NCI-H146 treated with DMSO at 0.1 percent for 48 hours (cell line): Measurements from ENCODE around the gene ERMARD.
"Not testable (repeated sequence)": the region's sequence is repeated elsewhere in the genome, so short reads cannot be mapped to it uniquely, and the experiment has no call there.

Source experiments
- DNase-seq: peaks from one replicate; lab custom pipeline; 2025; ENCODE audit not compliant: unreplicated experiment; lab: John Stamatoyannopoulos, UW

Gene ERMARD

DNA sequence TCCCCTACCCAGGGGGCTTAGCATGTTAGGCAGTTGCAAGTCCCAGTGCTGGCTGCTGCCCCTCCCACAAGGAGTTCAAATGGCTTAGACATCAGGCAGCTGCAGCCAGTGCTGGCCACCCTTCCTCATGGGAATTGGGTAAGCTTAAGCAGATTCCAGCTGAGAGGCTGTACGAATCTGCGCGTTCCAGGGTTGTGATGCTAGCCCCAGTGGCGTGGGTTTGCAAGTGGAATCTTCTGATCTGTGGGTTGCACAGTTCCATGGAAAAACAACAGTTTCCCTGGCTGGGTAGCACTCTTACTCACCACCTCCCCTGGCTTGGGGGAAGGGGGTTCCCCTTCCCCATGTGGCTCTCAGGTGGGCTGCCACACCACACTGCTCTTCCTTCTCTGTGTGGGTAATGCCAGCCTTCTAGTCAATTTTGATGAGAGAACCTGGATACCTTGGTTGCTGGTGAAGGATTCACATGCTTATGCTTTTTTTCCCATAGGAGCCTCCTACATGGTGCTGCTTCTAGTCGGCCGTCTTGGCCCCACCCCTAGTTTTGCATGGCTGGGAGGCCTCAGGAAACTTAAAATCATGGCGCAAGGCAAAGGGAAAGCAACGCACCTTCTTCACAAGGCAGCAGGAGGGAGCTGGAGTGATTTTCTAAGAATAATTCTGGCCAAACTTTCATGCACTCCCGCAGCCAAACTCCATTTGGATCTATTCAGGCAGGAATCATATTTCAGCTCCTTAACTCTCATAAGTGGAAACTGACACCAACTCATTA, 13.0 kb upstream of the ERMARD start:
- DNase-seq: no peak

DNA sequence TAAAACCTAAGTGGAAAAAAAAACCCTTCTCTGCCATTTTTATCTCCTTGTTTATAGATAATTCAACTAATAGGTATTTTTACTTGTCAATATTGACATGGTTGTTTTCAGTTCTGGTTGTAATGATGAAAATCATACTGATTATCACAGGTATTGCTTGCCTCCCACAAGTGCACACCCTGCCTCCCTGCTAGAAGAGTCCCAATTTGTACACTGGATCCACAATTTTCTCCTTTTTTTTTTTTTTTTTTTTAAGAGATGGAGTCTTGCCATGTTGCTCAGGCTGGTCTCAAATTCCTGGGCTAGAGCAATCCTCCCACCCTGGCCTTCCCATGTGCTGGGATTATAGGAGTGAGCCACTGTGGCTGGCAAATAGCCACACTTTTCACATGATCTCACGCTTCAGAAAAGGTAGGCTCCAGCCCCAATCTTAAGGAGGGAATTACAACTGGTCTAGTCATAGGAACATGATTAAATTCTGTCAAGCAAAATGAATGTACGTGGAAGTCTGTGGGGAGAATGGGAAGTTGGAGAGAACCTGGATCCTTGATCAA, 12.4 kb upstream of the ERMARD start:
- DNase-seq: no peak

DNA sequence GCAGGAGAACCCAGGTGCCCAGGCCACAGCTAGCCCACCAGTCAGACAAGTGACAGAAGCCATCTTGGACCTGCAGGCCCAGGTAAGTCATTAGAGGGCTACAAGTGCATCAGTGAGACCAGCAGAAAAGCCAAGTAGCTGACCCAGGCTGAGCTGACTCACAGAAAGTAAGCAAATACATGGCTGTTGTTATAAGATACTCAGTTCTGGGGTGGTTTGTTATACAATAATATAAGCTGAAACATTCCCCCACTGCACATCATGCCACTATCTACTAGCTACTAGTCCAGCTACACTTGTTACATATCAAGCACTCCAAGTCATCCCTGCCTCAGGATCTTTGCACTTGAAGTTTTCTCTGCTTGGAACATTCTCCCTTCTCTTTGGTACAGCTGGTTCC, 10.1 kb upstream of the ERMARD start:
- DNase-seq: no peak

DNA sequence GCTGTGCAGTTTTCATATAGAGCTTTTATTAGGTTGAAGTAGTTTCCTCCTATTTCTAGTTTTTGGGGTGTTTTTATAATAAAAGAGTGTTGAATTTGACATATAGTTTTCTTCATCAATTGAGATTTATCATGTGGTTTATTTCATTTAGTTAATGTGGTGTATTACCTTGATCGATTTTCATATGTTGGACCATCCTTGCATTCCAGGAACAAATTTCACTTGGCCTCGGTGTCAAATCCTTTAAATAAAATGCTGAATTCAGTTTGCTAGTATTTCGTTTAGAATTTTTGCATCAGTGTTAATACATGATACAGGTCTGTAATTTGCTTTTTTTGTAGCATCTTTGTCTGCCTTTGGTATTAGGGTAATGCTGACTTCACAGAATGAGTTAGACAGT, 6.0 kb upstream of the ERMARD start:
- DNase-seq: no peak

DNA sequence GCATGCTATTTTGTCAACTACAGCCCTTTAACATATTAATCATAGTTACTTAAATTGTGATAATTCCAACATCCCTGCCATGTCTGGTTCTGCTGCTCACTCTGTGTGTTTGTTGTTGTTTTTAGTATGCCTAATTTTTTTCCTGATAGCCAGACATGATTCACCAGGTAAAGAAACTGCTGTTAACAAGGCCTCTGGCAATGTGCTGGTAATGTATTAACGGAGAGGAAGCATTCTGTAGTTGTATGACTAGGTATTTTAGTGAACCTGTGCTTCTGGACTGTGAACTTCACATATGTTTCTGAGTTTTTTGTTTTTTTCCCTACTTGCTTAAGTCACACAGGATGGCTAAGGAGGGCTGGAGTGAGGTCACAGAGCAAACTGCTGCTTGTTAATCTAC, 4.9 kb upstream of the ERMARD start:
- DNase-seq: no peak

DNA sequence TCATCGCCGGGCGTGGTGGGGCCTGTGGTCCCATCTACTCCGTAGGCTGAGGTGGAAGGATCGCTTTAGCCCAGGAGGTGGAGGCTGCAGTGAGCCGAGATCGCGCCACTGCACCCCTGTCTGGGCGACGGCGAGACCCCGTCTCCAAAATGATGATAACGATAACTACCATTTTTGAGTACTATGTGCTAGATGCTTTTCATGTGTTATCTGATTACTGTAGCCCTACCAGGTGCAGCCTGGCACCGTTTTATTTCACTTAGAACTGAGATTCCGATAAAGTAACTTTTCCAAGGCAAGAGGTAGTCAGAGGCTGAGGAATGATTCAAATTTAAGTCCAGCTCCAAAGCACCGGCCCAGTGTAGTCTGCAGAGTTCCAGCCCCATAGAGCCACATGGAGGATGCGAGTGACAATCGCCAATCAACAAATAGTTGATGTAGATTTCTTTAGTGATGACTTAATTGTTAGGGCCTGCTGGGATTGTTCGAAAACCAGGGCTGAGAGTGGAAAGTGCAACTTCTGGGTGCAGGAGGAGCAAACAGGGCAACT, 727 bp downstream of the ERMARD start:
- peak; percentile 61 for DNase-seq

DNA sequence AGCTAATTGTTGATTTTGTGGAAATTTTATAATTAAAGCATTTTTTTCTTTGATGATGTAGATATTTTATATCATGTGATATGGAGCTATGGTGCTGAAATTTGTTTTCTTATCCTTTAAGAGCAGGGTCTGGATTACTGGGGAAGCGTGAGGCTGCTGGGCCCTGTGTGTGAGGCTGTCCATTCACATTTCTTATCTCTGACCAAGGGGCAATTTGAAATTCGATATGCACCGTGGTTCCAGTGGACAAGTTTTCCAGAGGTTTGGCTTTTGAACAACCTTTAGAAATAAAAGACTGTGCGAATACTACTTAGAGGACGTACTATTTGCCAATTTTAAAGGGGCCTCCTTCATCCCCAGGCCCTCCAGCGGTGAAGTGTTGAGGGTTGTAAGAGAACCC, 3.7 kb downstream of the ERMARD start:
- no peak for DNase-seq

DNA sequence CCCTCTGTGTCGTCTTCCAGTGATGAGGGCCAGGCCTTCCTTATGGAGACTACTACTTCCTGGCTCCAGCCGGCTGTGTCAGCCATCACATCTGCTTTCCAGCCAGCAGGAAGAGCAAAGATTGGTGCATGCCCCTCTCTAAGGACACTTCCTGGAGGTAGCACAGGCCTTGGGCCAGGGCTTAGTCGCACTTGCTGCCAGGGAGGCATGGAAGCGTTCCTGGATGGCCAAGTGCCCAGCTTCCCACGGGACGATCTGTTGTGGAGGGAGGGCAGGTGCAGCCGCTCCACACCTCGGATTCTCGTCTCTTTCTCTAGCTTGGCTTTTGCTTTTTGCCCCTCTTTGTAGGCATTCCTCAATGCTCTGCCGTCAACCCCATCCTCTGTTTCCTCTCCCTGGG, 11.9 kb downstream of the ERMARD start:
- DNase-seq: no peak

DNA sequence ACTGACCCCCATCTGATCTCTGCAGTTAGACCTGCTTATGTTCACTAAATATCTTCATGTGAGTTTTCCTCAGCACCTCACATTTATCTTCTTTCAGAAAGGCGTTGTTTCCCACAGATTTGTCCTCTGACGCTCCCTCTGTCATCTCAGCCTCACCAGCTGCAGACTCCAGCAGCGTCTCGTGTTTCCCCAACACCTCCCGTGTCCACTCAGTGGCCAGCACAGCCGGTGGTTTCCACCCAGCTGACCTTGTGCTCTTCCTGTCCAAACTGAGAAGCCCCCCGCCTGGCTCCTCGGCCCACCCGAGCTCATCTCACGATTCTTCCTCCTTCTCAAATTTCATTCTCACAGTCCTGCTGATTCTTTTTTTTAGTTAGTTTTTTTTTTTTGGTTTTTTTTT, 12.5 kb downstream of the ERMARD start:
- no peak for DNase-seq

DNA sequence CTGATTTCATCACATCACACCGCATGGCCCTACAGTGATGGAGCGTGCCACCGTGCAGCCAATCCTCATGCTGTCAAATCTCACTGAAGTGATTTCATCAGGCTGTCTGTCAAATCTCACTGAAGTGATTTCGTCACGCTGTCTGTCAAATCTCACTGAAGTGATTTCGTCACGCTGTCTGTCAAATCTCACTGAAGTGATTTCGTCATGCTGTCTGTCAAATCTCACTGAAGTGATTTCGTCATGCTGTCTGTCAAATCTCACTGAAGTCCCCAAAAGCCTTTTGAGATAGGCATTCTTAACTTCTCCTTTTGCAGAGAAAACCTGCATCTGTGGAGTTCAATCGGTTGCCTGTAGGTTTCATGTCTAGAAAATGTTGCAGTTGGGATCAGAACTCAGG, 14.4 kb downstream of the ERMARD start:
- not testable (repeated sequence) for DNase-seq

DNA sequence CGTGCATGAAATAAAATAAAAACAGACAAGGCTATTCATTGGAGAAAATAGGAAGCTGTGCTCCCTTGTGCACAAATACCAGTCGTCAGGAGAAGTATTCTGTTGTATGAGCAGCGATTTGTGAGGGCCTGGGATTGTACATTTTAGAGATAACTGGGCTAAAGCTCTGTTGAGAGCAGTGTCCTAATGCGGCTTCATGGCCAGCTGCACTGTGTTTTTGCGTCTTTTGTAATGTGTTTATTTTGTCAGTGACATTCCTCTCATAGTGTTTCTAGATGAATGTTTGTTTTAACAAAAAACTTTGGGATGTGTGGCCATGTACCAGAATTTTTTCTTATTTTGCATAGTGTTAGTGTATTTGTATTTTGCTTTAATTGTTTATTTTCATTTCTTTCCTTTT, 14.8 kb downstream of the ERMARD start:
- DNase-seq: no peak

DNA sequence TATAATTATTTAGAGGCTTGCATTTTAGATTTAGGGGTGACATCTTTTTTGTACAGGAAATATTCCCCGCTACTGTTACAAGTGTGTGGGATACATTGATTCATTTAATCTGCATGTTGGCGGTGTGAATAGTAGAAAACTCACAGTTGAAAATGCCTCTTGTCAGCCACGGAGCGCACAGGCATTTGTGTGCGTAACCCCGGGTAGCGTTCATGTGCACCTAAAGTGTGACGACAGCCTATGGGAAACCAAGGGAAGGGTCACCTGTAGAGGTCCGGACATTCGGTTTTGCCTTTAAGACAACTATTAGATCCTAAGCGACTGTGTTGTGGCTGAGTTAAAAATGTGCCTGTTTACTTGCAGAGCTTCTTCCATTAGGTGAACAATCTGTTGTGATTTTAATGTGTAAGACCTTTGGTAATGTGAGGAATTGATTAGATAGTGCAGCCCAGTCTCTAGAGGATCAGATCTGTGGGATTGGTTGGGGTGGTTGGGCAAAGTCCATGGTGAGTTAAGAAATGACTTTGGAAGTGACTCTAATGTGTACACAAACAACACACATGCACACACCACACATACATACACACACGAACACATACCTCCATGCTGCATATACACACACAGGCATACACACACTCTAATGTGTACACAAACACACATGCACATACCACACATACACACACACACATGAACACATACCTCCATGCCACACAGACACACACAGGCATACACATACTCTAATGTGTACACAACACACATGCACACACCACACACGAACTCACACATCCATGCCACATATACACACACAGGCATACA, 15.7 kb downstream of the ERMARD start:
- no peak for DNase-seq

DNA sequence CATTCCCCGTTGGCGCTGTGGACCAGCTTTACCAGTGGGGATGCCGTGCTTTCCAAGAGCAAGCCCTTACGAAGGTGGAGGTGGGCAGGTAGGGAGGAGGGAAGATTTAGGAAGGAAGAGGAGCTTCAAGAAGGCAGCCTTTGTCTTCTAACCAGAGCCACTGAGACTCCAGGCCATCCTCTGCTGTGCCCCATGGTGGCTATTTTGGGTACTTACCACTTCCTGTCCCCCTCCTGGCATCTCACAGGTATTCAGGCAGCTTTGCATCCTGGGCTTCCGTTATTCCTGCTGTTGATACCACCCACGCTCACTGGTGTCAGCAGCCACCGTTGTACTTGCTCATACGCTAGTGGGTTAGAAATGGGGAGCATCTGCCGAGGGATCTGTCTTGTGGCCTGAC, 22.9 kb downstream of the ERMARD start:
- DNase-seq: no peak

DNA sequence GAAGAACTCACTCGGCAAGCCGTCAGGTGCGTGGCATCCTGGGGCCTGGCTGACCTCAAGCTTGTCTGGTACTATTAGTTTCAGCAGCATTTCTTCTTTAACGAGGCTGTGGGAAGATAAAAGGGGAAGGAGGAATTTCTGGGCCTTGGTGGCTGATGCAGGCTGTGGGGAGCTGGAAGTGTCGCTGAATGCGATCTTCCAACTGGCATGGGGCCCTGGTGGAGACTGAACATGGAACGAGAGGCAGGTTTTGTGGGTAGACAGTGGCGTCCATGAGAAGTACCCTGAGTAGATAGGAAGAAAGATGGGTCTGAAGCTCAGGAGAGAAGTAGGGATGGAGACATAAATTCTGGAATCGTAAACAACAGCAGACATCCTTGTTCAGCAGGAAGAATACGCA, 23.9 kb downstream of the ERMARD start:
- DNase-seq: no peak

DNA sequence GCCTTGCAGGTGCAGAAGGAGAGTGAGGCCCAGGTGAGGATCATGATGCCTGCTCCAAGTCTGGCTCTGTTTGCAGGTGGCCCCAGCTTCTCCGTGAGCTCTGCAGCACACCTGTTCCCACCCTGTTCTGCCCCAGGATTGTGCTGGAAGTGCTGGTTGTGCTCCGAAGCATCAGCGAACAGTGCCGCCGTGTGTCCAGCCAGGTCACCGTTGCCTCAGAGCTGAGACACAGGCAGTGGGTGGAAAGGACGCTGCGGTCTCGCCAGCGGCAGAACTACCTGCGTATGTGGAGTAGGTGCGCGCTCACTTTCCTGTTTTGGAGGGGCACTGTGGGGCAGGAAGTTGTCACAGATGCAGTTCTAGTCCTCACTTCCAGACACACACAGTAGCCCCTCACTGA, 25.0 kb downstream of the ERMARD start:
- DNase-seq: no peak

DNA sequence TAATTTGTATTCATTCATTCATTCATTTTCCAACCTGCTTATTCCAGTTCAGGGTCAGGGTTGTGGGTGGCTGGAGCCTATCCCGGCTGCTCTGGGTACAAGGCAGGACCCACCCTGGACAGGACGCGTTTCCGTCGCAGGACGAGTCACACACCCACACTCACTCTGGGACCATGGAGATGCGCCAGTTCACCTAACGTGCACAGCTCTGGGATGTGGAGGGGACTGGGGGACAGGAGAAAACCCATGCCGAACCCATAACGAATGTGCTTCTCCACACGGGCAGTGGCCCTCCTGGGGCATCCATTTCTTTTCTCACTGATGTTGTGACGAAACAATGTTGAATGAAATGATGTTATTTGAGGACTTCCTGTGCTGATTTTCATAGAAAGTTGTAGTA, 26.5 kb downstream of the ERMARD start:
- DNase-seq: no peak

DNA sequence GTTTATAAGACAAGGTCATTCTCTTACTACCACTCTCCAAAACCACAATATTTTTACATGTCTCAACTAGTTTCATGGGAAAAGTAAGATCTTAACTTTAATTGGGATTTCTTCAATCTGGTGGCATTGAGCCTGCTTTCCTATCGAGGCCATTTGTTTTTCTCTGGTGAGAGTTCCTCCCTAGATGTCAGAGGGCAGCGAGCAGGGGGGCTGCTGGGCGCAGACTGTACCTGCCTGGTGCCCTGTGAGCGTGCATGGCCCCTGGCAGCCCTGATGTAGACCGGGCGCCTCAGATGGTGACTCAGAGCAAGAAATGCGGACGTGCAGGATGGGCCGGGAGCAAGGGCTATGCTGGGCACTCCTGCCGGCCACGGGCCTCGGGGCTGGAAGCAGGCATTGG, 27.2 kb downstream of the ERMARD start:
- DNase-seq: no peak

DNA sequence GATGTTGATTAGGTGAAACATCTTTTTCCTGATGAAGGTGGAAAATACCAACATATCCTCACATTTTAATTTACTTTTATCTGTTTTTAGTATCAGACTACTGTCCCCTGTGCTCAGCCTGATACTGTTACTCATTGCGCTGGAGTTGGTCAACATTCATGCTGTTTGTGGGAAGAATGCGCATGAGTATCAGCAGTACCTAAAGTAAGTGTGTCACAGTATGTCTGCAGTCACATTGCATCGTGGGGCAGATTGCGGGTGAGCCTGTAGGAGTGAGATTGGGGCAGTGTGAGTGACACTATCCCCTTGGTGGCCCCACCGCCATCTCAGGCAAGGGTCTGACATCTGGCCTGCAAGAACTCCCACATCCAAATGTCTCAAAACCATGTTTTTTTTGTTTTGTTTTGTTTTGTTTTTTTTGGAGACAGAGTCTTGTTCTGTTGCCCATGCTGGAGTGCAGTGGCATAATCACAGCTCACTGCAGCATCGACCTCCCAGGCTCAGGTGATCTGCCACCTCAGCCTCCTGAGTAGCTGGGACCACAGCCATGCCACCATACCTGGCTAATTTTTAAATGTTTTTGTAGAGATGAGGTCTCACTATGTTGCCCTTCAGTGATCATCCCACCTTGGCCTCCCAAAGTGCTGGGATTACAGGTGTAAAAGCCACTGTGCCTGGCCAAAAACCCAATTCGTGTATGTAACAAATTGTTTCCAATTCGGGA, 27.8 kb downstream of the ERMARD start:
- DNase-seq: no peak

DNA sequence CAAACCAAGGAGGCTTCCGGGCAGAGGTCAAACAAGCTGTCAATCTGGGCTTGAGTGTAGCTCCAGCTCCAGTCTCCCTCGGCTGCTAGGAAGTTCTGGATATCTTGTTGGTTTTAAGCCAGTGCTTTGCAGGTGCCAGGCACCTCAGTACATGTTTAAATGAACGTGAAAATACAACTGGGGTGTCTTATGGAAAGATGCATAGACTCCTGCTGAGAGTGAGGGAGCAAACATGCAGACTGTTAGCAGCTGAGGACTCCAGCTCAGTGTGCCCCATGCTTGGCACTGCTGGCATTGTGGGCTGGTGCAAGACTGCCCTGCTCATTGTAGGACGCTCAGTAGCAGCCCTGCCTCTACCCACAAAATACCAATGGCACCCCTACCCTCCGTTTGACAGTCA, 28.5 kb downstream of the ERMARD start:
- DNase-seq: no peak

DNA sequence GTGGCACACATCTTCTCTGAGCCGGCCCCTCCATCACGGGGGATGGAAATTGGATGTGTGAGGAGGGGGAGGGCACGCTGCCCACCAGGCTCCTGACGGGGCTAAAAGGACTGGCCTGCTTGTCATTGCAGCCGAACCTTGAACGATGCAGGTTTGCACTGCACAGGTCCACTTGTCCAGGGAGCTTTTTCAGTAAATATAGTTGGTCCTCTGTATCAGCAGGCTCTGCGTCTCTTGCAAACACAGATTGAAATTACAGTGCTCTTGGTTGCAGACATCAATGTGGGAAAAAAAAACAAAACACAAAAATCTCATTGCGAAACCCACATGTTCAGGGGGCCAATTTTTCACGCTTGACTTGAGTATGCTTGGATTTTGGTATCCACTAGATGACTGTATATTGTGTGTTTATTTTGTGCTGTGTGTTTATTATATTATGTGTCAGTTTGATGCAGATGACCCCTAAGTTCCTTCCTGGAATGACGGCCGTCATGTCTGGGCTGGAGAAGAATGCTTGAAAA, 29.2 kb downstream of the ERMARD start:
- no peak for DNase-seq

DNA sequence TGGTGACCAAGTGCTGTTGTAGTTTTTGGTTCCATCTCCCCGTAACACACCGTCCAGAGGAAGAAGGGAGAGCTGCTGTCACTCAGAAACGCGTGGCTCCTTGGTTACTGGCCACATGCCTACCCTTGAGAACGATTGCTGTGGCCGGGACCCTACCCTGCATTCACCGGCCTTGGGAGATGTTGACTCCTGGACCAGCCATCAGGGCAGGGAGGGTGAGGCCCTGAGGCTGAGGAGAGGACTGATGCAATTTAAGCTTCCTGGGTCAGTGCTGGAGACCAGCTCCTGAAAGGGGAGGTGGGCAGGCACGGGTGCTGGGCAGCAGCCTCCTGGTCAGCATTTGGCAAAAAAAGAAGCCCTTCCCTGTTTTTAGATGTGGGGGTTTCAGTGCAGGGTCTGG, 31.5 kb downstream of the ERMARD start:
- DNase-seq: no peak
